HCT116 (cell line): Measurements from ENCODE around the gene RIN1. TPM values are rescaled to one million over a fixed set of nuclear protein-coding genes. Genes with fewer than 3 reads are reported as not detected.

ENCODE experiments used
- ATAC-seq: fragments of 200-7000 bp; cut with Tn5 transposase; 2 replicates; pipeline ENCODE4 v1.9.1; 2020; ENCODE audit warnings: mild to moderate bottlenecking, moderate library complexity
- BruUV-seq: library from RNA; stranded (reverse); fragments of 400-500 nt; replicated peaks from 2 replicates; lab custom pipeline; 2021; lab: Mats Ljungman, UMichigan
- CTCF ChIA-PET: fragments of 300-600 bp; sonication (Branson Sonifier 250); formaldehyde crosslinking; loops from one replicate; lab custom pipeline; 2021; ENCODE audit warnings: antibody characterized with exemption; lab: Charles Lee
- POLR2A ChIA-PET: fragments of 300-600, 350-600 bp; sonication (Branson Sonifier 250); formaldehyde crosslinking; loops from one replicate; lab custom pipeline; 2021; ENCODE audit warnings: antibody characterized with exemption; lab: Charles Lee
- RAD21 ChIA-PET, 2 experiments: fragments of 300-600 bp; sonication (Branson Sonifier 250); formaldehyde crosslinking; loops; one replicate each; lab custom pipeline; 2023; ENCODE audit warnings: low total read pairs in 2 of 2; ENCODE audit not compliant: uncharacterized antibody in 2 of 2, unreplicated experiment in 2 of 2, low non-redundant PET in 1 of 2; lab: Charles Lee
- DNase-seq: peaks from one replicate; pipeline ENCODE4 v3.0.0-alpha.2; 2010; ENCODE audit warnings: low read depth, low spot score
- H2AFZ ChIP-seq: fragments of 200-600 bp; shearing (Covaris generic), sonication (generic); 2 replicates; pipeline ENCODE4 v1.6.1; 2017; ENCODE audit warnings: low read depth, mixed run types, mixed read lengths, antibody characterized with exemption, low read length; ENCODE audit not compliant: poor library complexity, severe bottlenecking
- H3K27ac ChIP-seq: 2 replicates; pipeline ENCODE4 v1.5.1; 2012; ENCODE audit warnings: low read depth, low read length
- H3K27me3 ChIP-seq: fragments of 200-600 bp; sonication (generic); 2 replicates; pipeline ENCODE4 v1.6.1; 2016; ENCODE audit warnings: mixed run types, low read length, mixed read lengths; ENCODE audit not compliant: insufficient read depth
- H3K36me3 ChIP-seq, 2 experiments: fragments of 200-500 bp in 1 of 2; fragments of 200-600 bp in 1 of 2; sonication (Bioruptor generic) in 1 of 2; sonication (generic) in 1 of 2; 2 replicates each; pipeline versions ENCODE4 v1.5.1 to v1.6.1; 2014 to 2016; ENCODE audit warnings: low read length in 2 of 2, inconsistent platforms in 1 of 2, mixed read lengths in 1 of 2, mixed run types in 1 of 2; ENCODE audit not compliant: insufficient read depth in 2 of 2, control insufficient read depth in 1 of 2
- H3K4me1 ChIP-seq, 2 experiments: fragments of 200-600 bp in 1 of 2; sonication (generic) in 1 of 2; 2 replicates each; pipeline versions ENCODE4 v1.5.1 to v1.6.1; 2012 to 2017; ENCODE audit warnings: low read length in 2 of 2, inconsistent platforms in 1 of 2, mild to moderate bottlenecking in 1 of 2, mixed read lengths in 1 of 2, mixed run types in 1 of 2, moderate library complexity in 1 of 2; ENCODE audit not compliant: insufficient read depth in 2 of 2, control insufficient read depth in 1 of 2
- H3K4me2 ChIP-seq: fragments of 200-600 bp; sonication (generic); 2 replicates; pipeline ENCODE4 v1.6.1; 2017; ENCODE audit warnings: mixed run types, low read length, mixed read lengths
- H3K4me3 ChIP-seq, 2 experiments: fragments of 200-600 bp in 1 of 2; sonication (generic) in 1 of 2; replicated peaks in 1 of 2; 2 replicates each; pipeline ENCODE4 v1.5.1; 2011 to 2016; ENCODE audit warnings: low read length in 2 of 2, control low read depth in 1 of 2, low read depth in 1 of 2, mild to moderate bottlenecking in 1 of 2, mixed read lengths in 1 of 2, mixed run types in 1 of 2
- H3K79me2 ChIP-seq: fragments of 200-600 bp; sonication (generic); 2 replicates; pipeline ENCODE4 v1.6.1; 2017; ENCODE audit warnings: mild to moderate bottlenecking, mixed run types, low read length, moderate library complexity, mixed read lengths; ENCODE audit not compliant: insufficient read depth
- H3K9ac ChIP-seq: fragments of 200-600 bp; sonication (generic); 2 replicates; pipeline ENCODE4 v1.6.1; 2016; ENCODE audit warnings: low read length, mixed read lengths
- H3K9me2 ChIP-seq: fragments of 200-600 bp; sonication (generic), shearing (Covaris generic); 2 replicates; pipeline ENCODE4 v1.6.1; 2017; ENCODE audit warnings: mixed run types, mild to moderate bottlenecking, moderate library complexity; ENCODE audit not compliant: insufficient read depth
- H3K9me3 ChIP-seq, 2 experiments: fragments of 200-500 bp in 1 of 2; fragments of 200-600 bp in 1 of 2; sonication (Bioruptor generic) in 1 of 2; sonication (generic) in 1 of 2; 2 replicates each; pipeline ENCODE4 v1.6.1; 2014 to 2017; ENCODE audit warnings: low read length in 2 of 2, mixed read lengths in 2 of 2, inconsistent platforms in 1 of 2, low read depth in 1 of 2, mild to moderate bottlenecking in 1 of 2, mixed run types in 1 of 2, moderate library complexity in 1 of 2; ENCODE audit not compliant: control insufficient read depth in 1 of 2, insufficient read depth in 1 of 2
- H4K20me1 ChIP-seq: fragments of 200-600 bp; sonication (generic), shearing (Covaris generic); 2 replicates; pipeline ENCODE4 v1.6.1; 2017; ENCODE audit warnings: mixed run types, mild to moderate bottlenecking, moderate library complexity; ENCODE audit not compliant: insufficient read depth
- EGR1 ChIP-seq: IDR thresholded peaks from 2 replicates; pipeline ENCODE4 v1.6.1; 2012; ENCODE audit warnings: low read depth
- EZH2 ChIP-seq: fragments of 200-600 bp; sonication (generic); IDR thresholded peaks from 2 replicates; pipeline ENCODE4 v1.6.1; 2017; ENCODE audit warnings: antibody characterized with exemption, mixed run types
- JUND ChIP-seq: IDR thresholded peaks from 2 replicates; pipeline ENCODE4 v1.6.1; 2012
- MAX ChIP-seq: IDR thresholded peaks from 2 replicates; pipeline ENCODE4 v1.6.1; 2012
- POLR2AphosphoS5 ChIP-seq: IDR thresholded peaks from 2 replicates; pipeline ENCODE4 v1.6.1; 2011; ENCODE audit warnings: mild to moderate bottlenecking, low read depth, low read length, moderate library complexity
- SIN3A ChIP-seq: IDR thresholded peaks from 2 replicates; pipeline ENCODE4 v1.6.1; 2012; ENCODE audit warnings: low read depth
- SP1 ChIP-seq: IDR thresholded peaks from 2 replicates; pipeline ENCODE4 v1.6.1; 2012; ENCODE audit warnings: low read depth
- SRF ChIP-seq: IDR thresholded peaks from 2 replicates; pipeline ENCODE4 v1.6.1; 2012; ENCODE audit warnings: low read depth
- YY1 ChIP-seq: IDR thresholded peaks from 2 replicates; pipeline ENCODE4 v1.6.1; 2011; ENCODE audit warnings: low read length, low read depth, moderate library complexity, mild to moderate bottlenecking; ENCODE audit not compliant: insufficient replicate concordance; ENCODE audit errors: extremely low read depth
- ZBTB33 ChIP-seq: IDR thresholded peaks from 2 replicates; pipeline ENCODE4 v1.6.1; 2011; ENCODE audit warnings: mild to moderate bottlenecking, low read length, moderate library complexity; ENCODE audit not compliant: insufficient replicate concordance; ENCODE audit errors: extremely low read depth
- ZNF274 ChIP-seq: fragments of 200-500 bp; sonication (Bioruptor generic); IDR thresholded peaks from 2 replicates; pipeline ENCODE4 v1.6.1; 2014; ENCODE audit warnings: mild to moderate bottlenecking, low read depth, low read length, inconsistent platforms
- intact Hi-C: fragments of 100-400 bp; cut with micrococcal nuclease; formaldehyde crosslinking; loops from 2 replicates; pipeline ENCODE4 v1.10.0; 2022
- total RNA-seq: library from RNA; stranded (reverse); gene quantifications from one replicate; pipeline ENCODE4 v1.2.1, GENCODE V29; 2021; ENCODE audit not compliant: unreplicated experiment

Gene RIN1
- total RNA-seq, 1 experiment from 2014 or later: 38.7 TPM

GRCh38 chr11:66285250-66285947 is 50.8 kb downstream of the RIN1 start:
- peaks cover 19% of the 10 kb centered on the region for H3K79me2 ChIP-seq
- no peaks in the 10 kb centered on the region for H3K9me2 ChIP-seq
- H3K9me3 ChIP-seq: no peaks in the 10 kb centered on the region
- TF ChIP-seq ZBTB33: no peak
- TF ChIP-seq EZH2: no peak
- TF ChIP-seq SP1: no peak
- H4K20me1 ChIP-seq: no peaks in the 10 kb centered on the region
- H3K27me3 ChIP-seq: no peaks in the 10 kb centered on the region
- no peak for DNase-seq
- ChIA-PET RAD21 (no interaction called here), POLR2A (interaction anchor here (0.9 kb wide), 1 partner anchor 17 kb away, joined by 8 read pairs; the partner anchor contains the start of gene RAB1B), CTCF (interaction anchor here (0.6 kb wide), 1 partner anchor 151 kb away, joined by 5 read pairs; no protein-coding TSS in a partner anchor)
- H3K27ac ChIP-seq: no peak overlapping the region
- no peak overlapping the region for H3K4me2 ChIP-seq
- intact Hi-C loops: no loop called here
- peaks cover 11 to 46% of the 10 kb centered on the region in 2 experiments for H3K4me1 ChIP-seq
- H3K4me3 ChIP-seq: no peak overlapping the region
- no peak for ATAC-seq
- BruUV-seq: no TSS peak
- no peak overlapping the region for H3K9ac ChIP-seq
- H2AFZ ChIP-seq: no peak overlapping the region
- H3K36me3 ChIP-seq: no peaks in the 10 kb centered on the region

- no peaks in the 10 kb centered on the region for H4K20me1 ChIP-seq
- TF ChIP-seq ZBTB33 (no peak), ZNF274 (no peak), SRF (no peak), YY1 (no peak), POLR2AphosphoS5 (no peak), JUND (no peak), MAX (no peak), EGR1 (no peak), SIN3A (no peak)
- TF ChIP-seq, all 23 proteins: peak for 0
- no peak overlapping the region for H2AFZ ChIP-seq
- ATAC-seq (no peak), DNase-seq (no peak)
- H3K4me3 ChIP-seq: no peak overlapping the region
- intact Hi-C loops: no loop called here
- ChIA-PET CTCF (interaction anchor here (1.1 kb wide), 1 partner anchor 573 kb away, joined by 3 read pairs; the partner anchor contains the start of gene KAT5), RAD21 (no interaction called here), POLR2A (no interaction called here)
- no peak overlapping the region for H3K27ac ChIP-seq
- no peaks in the 10 kb centered on the region for H3K36me3 ChIP-seq
- no peaks in the 10 kb centered on the region for H3K9me2 ChIP-seq
- H3K27me3 ChIP-seq: no peaks in the 10 kb centered on the region
- no TSS peak for BruUV-seq
- H3K9me3 ChIP-seq: no peaks in the 10 kb centered on the region
- H3K4me2 ChIP-seq: no peak overlapping the region
- peaks cover 19% of the 10 kb centered on the region for H3K79me2 ChIP-seq
- peaks cover 4 to 39% of the 10 kb centered on the region in 2 experiments; a peak in 3 of 4 replicates for H3K4me1 ChIP-seq
- no peak overlapping the region for H3K9ac ChIP-seq
Measured at GRCh38 chr11:66284526-66285078, 51.6 kb downstream of the RIN1 start.
